HCT116 (cell line): ENCODE results near the gene DDI2. TPM values are rescaled to one million over a fixed set of nuclear protein-coding genes. Genes with fewer than 3 reads are reported as not detected.

Experiments
- ATAC-seq: fragments of 200-7000 bp; cut with Tn5 transposase; 2 replicates; pipeline ENCODE4 v1.9.1; 2020; ENCODE audit warnings: mild to moderate bottlenecking, moderate library complexity
- BruUV-seq: library from RNA; stranded (reverse); fragments of 400-500 nt; replicated peaks from 2 replicates; lab custom pipeline; 2021; lab: Mats Ljungman, UMichigan
- CTCF ChIA-PET: fragments of 300-600 bp; sonication (Branson Sonifier 250); formaldehyde crosslinking; loops from one replicate; lab custom pipeline; 2021; ENCODE audit warnings: antibody characterized with exemption; lab: Charles Lee
- POLR2A ChIA-PET: fragments of 300-600, 350-600 bp; sonication (Branson Sonifier 250); formaldehyde crosslinking; loops from one replicate; lab custom pipeline; 2021; ENCODE audit warnings: antibody characterized with exemption; lab: Charles Lee
- RAD21 ChIA-PET, 2 experiments: fragments of 300-600 bp; sonication (Branson Sonifier 250); formaldehyde crosslinking; loops; one replicate each; lab custom pipeline; 2023; ENCODE audit warnings: low total read pairs in 2 of 2; ENCODE audit not compliant: uncharacterized antibody in 2 of 2, unreplicated experiment in 2 of 2, low non-redundant PET in 1 of 2; lab: Charles Lee
- DNase-seq: peaks from one replicate; pipeline ENCODE4 v3.0.0-alpha.2; 2010; ENCODE audit warnings: low read depth, low spot score
- H2AFZ ChIP-seq: fragments of 200-600 bp; shearing (Covaris generic), sonication (generic); 2 replicates; pipeline ENCODE4 v1.6.1; 2017; ENCODE audit warnings: low read depth, mixed run types, mixed read lengths, antibody characterized with exemption, low read length; ENCODE audit not compliant: poor library complexity, severe bottlenecking
- H3K27ac ChIP-seq: 2 replicates; pipeline ENCODE4 v1.5.1; 2012; ENCODE audit warnings: low read depth, low read length
- H3K27me3 ChIP-seq: fragments of 200-600 bp; sonication (generic); 2 replicates; pipeline ENCODE4 v1.6.1; 2016; ENCODE audit warnings: mixed run types, low read length, mixed read lengths; ENCODE audit not compliant: insufficient read depth
- H3K36me3 ChIP-seq, 2 experiments: fragments of 200-500 bp in 1 of 2; fragments of 200-600 bp in 1 of 2; sonication (Bioruptor generic) in 1 of 2; sonication (generic) in 1 of 2; 2 replicates each; pipeline versions ENCODE4 v1.5.1 to v1.6.1; 2014 to 2016; ENCODE audit warnings: low read length in 2 of 2, inconsistent platforms in 1 of 2, mixed read lengths in 1 of 2, mixed run types in 1 of 2; ENCODE audit not compliant: insufficient read depth in 2 of 2, control insufficient read depth in 1 of 2
- H3K4me1 ChIP-seq, 2 experiments: fragments of 200-600 bp in 1 of 2; sonication (generic) in 1 of 2; 2 replicates each; pipeline versions ENCODE4 v1.5.1 to v1.6.1; 2012 to 2017; ENCODE audit warnings: low read length in 2 of 2, inconsistent platforms in 1 of 2, mild to moderate bottlenecking in 1 of 2, mixed read lengths in 1 of 2, mixed run types in 1 of 2, moderate library complexity in 1 of 2; ENCODE audit not compliant: insufficient read depth in 2 of 2, control insufficient read depth in 1 of 2
- H3K4me2 ChIP-seq: fragments of 200-600 bp; sonication (generic); 2 replicates; pipeline ENCODE4 v1.6.1; 2017; ENCODE audit warnings: mixed run types, low read length, mixed read lengths
- H3K4me3 ChIP-seq, 2 experiments: fragments of 200-600 bp in 1 of 2; sonication (generic) in 1 of 2; replicated peaks in 1 of 2; 2 replicates each; pipeline ENCODE4 v1.5.1; 2011 to 2016; ENCODE audit warnings: low read length in 2 of 2, control low read depth in 1 of 2, low read depth in 1 of 2, mild to moderate bottlenecking in 1 of 2, mixed read lengths in 1 of 2, mixed run types in 1 of 2
- H3K79me2 ChIP-seq: fragments of 200-600 bp; sonication (generic); 2 replicates; pipeline ENCODE4 v1.6.1; 2017; ENCODE audit warnings: mild to moderate bottlenecking, mixed run types, low read length, moderate library complexity, mixed read lengths; ENCODE audit not compliant: insufficient read depth
- H3K9ac ChIP-seq: fragments of 200-600 bp; sonication (generic); 2 replicates; pipeline ENCODE4 v1.6.1; 2016; ENCODE audit warnings: low read length, mixed read lengths
- H3K9me2 ChIP-seq: fragments of 200-600 bp; sonication (generic), shearing (Covaris generic); 2 replicates; pipeline ENCODE4 v1.6.1; 2017; ENCODE audit warnings: mixed run types, mild to moderate bottlenecking, moderate library complexity; ENCODE audit not compliant: insufficient read depth
- H3K9me3 ChIP-seq, 2 experiments: fragments of 200-500 bp in 1 of 2; fragments of 200-600 bp in 1 of 2; sonication (Bioruptor generic) in 1 of 2; sonication (generic) in 1 of 2; 2 replicates each; pipeline ENCODE4 v1.6.1; 2014 to 2017; ENCODE audit warnings: low read length in 2 of 2, mixed read lengths in 2 of 2, inconsistent platforms in 1 of 2, low read depth in 1 of 2, mild to moderate bottlenecking in 1 of 2, mixed run types in 1 of 2, moderate library complexity in 1 of 2; ENCODE audit not compliant: control insufficient read depth in 1 of 2, insufficient read depth in 1 of 2
- H4K20me1 ChIP-seq: fragments of 200-600 bp; sonication (generic), shearing (Covaris generic); 2 replicates; pipeline ENCODE4 v1.6.1; 2017; ENCODE audit warnings: mixed run types, mild to moderate bottlenecking, moderate library complexity; ENCODE audit not compliant: insufficient read depth
- ATF3 ChIP-seq: IDR thresholded peaks from 2 replicates; pipeline ENCODE4 v1.6.1; 2012
- CEBPB ChIP-seq: IDR thresholded peaks from 2 replicates; pipeline ENCODE4 v1.6.1; 2012; ENCODE audit warnings: low read depth
- CTCF ChIP-seq, 3 experiments: fragments of 200-600 bp in 1 of 3; sonication (generic) in 1 of 3; IDR thresholded peaks in 2 of 3; conservative IDR thresholded peaks in 1 of 3; 2 replicates each; pipeline ENCODE4 v1.5.1; 2012 to 2017; ENCODE audit warnings: low read depth in 2 of 3, low read length in 2 of 3, antibody characterized with exemption in 1 of 3, borderline replicate concordance in 1 of 3, control low read depth in 1 of 3, mild to moderate bottlenecking in 1 of 3, mixed read lengths in 1 of 3, mixed run types in 1 of 3, moderate library complexity in 1 of 3; ENCODE audit not compliant: insufficient read depth in 1 of 3
- EGR1 ChIP-seq: IDR thresholded peaks from 2 replicates; pipeline ENCODE4 v1.6.1; 2012; ENCODE audit warnings: low read depth
- EZH2 ChIP-seq: fragments of 200-600 bp; sonication (generic); IDR thresholded peaks from 2 replicates; pipeline ENCODE4 v1.6.1; 2017; ENCODE audit warnings: antibody characterized with exemption, mixed run types
- EZH2phosphoT487 ChIP-seq: fragments of 200-600 bp; IDR thresholded peaks from 2 replicates; pipeline ENCODE4 v1.6.1; 2018; ENCODE audit warnings: antibody characterized with exemption, borderline replicate concordance
- JUND ChIP-seq: IDR thresholded peaks from 2 replicates; pipeline ENCODE4 v1.6.1; 2012
- POLR2AphosphoS5 ChIP-seq: IDR thresholded peaks from 2 replicates; pipeline ENCODE4 v1.6.1; 2011; ENCODE audit warnings: mild to moderate bottlenecking, low read depth, low read length, moderate library complexity
- RAD21 ChIP-seq: IDR thresholded peaks from 2 replicates; pipeline ENCODE4 v1.6.1; 2012; ENCODE audit warnings: low read depth, mild to moderate bottlenecking
- SIN3A ChIP-seq: IDR thresholded peaks from 2 replicates; pipeline ENCODE4 v1.6.1; 2012; ENCODE audit warnings: low read depth
- SRF ChIP-seq: IDR thresholded peaks from 2 replicates; pipeline ENCODE4 v1.6.1; 2012; ENCODE audit warnings: low read depth
- ZFX ChIP-seq: fragments of 450-650 bp; IDR thresholded peaks from 2 replicates; pipeline ENCODE4 v1.6.1; 2017
- ZNF274 ChIP-seq: fragments of 200-500 bp; sonication (Bioruptor generic); IDR thresholded peaks from 2 replicates; pipeline ENCODE4 v1.6.1; 2014; ENCODE audit warnings: mild to moderate bottlenecking, low read depth, low read length, inconsistent platforms
- intact Hi-C: fragments of 100-400 bp; cut with micrococcal nuclease; formaldehyde crosslinking; loops from 2 replicates; pipeline ENCODE4 v1.10.0; 2022
- total RNA-seq: library from RNA; stranded (reverse); gene quantifications from one replicate; pipeline ENCODE4 v1.2.1, GENCODE V29; 2021; ENCODE audit not compliant: unreplicated experiment

DDI2 gene
- total RNA-seq, 1 experiment from 2014 or later, result 26.3 TPM

- ChIA-PET RAD21 (no interaction called here), CTCF (no interaction called here), POLR2A (no interaction called here)
- Histone ChIP-seq H3K4me2 (no peak overlapping the region), H3K9me2 (no peaks in the 10 kb centered on the region), H4K20me1 (no peaks in the 10 kb centered on the region), H3K4me1 (peaks cover 0 to 3% of the 10 kb centered on the region in 2 experiments; a peak in 1 of 4 replicates), H3K4me3 (no peak overlapping the region), H3K36me3 (no peaks in the 10 kb centered on the region), H3K27me3 (no peaks in the 10 kb centered on the region), H3K79me2 (peaks cover 14% of the 10 kb centered on the region; the same call in 1 of the 2 replicates), H3K27ac (no peak overlapping the region), H2AFZ (no peak overlapping the region), H3K9ac (no peak overlapping the region), H3K9me3 (no peaks in the 10 kb centered on the region)
- intact Hi-C loops, result no loop called here
- no TSS peak for BruUV-seq
- TF ChIP-seq CEBPB (no peak), SIN3A (no peak), SRF (no peak), EZH2 (no peak), RAD21 (no peak), ZFX (no peak), ATF3 (no peak), JUND (no peak), POLR2AphosphoS5 (no peak), EZH2phosphoT487 (no peak), CTCF (IDR thresholded peaks at IDR 0.05 in 2 of 3, conservative IDR thresholded peaks at IDR 0.05 in 1 of 3; ENCODE audit: borderline replicate concordance in 1 of 3, insufficient read depth in 1 of 3, low read depth in 2 of 3, low read length in 2 of 3) (no peak), EGR1 (no peak), ZNF274 (no peak)
- DNase-seq (no peak), ATAC-seq (no peak)
Observed at GRCh38 chr1:15706751-15707150, 89.5 kb downstream of the DDI2 start.
